DMS53 treated with DMSO at 0.1 percent for 48 hours (cell line): ENCODE results near the gene SPATA3.
"Not testable (repeated sequence)": the region's sequence is repeated elsewhere in the genome, so short reads cannot be mapped to it uniquely, and the experiment has no call there.

ENCODE experiments used
- DNase-seq: peaks from one replicate; lab custom pipeline; 2025; ENCODE audit not compliant: unreplicated experiment; lab: John Stamatoyannopoulos, UW

SPATA3 gene

DNA sequence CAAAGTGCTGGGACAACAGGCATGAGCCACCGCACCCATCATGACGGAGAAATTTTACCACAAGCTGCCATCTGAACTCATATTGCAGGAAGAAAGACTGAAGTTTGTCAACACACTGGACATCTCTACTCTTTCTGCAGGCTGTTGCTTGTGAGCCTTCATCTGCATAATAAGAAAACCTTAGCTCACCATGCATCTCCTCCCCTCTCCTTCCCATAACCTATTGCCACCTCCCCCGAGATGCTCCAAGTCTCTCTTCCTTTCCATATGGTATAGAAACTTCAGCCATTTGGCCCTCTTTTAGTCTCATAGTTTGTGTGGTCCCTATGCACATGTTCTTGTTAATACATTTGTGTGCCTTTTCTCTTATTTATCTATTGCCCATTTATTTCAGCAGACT, 22.3 kb downstream of the SPATA3 start:
- DNase-seq = no peak

DNA sequence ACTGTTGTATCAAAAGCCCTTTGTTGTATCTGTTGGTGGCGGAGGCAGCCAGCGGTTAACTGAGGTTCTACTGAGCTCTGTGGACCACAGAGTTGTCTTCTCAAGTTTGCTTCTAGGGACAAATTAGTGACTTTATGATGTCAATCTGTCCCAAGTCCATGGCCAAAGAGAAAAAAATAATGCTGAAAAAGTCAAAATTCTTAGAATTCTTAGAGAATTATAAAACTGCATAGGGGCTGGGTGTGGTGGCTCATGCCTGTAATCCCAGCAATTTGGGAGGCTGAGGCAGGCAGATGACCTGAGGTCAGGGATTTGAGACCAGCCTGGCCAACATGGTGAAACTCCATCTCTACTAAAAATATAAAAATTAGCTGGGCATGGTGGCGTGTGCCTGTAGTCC, 29.1 kb downstream of the SPATA3 start:
- DNase-seq = not testable (repeated sequence)

DNA sequence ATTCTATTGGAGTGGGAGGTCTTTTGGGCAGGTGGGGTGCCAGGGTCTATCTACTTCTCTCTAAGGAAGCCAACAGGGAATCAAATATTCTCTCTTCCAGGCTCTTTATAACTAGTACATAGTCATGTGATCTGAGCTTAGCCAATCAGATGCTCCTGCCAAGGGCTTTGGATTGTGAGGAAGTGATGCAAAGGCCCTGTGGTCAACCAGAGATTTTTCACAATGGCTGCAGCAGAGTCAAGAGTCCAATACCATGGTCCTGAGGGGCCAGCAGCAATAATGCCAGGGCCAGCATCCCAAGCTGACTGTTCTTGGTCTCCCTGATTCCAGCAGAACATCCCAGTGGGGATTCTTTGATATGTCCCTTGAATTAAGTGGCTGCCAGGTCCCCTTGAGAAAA, 33.0 kb downstream of the SPATA3 start:
- DNase-seq = no peak

DNA sequence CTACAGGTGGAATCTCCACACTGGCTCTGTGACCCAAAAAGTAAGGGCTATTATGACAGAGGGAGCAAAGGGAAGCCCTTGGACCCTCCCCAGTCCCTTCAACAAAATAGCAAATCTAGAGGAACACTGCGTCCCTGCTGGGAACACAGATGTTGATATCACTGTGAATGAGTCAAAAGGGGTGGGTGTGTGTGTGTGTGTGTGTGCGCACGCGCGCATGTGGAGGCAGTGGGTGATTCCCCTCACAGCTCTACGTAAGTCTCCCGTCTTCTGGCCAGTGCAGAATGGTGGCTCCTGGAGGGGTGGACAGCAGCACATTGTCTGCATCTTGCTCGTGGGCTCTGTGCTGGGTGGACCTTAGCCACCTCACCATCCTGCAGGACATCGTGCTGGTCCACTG, 33.6 kb downstream of the SPATA3 start:
- no peak for DNase-seq

DNA sequence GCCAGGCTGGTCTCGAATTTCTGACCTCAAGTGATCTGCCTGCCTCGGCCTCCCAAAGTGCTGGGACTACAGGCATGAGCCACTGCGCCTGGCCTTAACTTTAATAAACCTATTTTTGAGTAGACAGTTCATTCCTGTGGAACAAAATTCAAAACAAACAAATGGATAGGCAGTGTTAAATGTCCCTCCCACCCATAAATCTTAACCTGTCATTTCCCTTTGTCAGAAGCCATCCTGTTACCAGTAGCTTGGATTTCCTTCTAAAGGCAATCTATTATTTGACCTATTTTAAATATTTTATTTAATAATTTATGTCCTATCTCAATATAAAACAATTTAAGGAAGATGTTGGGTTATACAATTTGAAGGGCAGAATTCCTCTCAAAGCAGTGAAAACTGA, 34.8 kb downstream of the SPATA3 start:
- DNase-seq = no peak

DNA sequence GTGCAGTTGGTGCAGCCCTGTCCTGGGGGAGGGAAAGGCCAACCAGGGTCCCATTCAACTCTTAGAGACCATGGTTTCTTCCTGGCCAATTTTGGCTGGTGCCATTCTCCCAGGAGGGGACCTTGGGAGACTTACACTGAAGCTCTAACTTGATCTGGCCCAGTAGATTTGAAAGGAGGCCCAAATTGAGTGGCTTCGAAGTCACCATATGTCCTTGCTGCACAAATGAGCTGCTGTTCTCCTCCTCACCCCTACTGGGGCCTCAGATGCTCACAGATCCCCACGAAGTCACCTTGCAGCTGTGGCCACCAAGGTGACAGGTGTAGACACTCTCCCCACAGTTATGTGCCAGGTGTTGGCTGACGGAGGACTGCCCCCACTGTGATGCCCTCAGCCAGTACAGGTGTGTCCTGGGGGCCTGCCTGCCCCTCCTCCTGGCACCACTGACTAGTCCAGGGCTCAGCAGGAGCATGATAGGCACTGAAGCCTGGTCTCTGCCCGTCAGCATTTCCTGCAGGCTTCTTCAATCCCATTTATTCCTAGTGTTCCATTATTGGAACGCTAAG, 36.7 kb downstream of the SPATA3 start:
- DNase-seq = no peak

DNA sequence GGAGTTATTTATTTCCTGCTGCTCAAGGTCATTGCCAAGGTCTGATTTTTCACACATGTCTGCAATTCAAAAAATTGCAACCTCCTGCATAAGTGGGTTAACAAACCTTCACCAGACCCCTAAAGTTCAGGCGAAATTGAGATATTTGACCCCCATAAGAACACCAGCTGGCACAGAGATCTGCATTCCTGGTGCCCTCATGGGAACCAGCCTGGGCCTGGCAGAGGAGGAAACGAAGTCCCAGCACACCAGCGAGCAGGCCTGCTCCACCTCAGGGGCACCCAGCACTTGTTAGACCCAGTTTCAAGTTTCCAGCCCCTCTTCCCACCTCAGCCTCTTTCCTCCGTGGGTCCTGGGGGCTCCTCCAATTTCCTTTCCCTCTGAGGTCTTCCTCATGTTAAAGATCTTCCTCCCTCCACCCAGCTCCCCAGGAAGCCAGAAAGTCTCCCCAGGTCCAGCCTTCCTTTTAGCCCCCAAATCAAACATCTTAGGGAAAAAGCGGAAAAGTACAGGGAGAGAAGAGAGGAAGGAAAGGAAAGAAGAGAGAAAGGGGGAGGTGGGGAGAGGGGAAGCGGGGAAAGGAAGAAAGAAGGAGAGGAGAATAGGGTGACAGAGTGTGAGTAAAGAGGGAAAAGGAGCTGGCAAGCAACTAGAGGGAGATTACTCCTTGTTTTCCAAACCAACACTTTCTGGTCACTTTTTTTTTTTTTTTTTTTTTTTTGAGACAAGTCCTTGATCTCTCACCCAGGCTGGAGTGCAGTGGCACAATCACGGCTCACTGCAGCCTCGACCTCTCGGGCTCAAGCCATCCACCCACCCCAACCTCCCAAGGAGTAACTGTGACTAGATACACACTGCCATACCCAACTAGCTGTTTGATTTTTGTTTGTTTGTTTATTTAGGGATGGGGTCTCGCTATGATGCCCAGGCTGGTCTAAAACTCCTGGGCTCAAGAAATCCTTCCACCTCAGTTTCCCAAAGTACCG, 37.5 kb downstream of the SPATA3 start:
- no peak for DNase-seq

DNA sequence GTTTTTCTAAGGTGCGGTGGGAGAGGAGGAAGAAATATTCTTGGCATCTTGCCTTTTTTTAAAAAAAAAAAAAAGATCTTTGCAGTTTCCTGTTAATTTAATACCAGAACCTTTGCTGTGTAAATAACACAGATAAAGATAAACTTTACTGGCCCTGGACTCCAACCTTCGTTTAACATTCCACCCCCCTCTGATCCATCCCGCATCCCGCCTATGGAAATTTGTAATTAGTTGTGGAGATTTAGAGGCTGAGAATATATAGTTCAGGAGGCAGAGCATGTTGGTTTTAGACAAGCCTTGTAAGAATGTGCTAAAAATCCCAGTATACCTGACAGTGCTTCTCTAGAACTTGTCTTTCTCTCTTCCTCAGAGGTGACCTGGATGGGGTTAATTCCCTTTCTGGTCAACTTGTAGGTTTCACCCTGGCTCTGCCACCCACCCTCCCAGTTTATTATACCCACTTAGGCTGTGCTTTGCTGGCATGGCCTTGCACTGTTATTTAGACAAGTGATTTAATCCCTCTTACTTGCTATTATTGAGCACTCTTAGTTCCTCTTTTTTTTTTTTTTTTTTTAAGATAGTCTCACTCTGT, 38.5 kb downstream of the SPATA3 start:
- no peak for DNase-seq

DNA sequence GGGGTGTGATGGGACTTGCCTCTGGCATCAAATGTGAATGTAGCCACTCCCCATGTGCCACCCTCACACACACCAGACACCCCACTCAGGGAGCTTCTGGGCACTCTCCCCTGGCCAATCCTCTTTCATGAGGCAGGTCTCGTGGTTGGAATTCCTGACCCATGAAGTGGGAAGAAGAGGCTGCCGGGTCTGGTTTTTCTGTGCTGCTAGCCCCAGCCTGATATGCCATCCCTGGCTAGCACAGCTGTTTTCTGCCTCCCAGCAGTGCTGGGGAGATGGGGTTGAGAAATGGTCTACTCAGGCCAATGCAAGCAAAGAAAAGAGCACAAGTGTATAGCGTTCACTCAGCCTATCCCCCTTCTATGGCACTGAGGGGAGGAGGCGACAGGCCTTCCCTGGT, 40.2 kb downstream of the SPATA3 start:
- DNase-seq = no peak

DNA sequence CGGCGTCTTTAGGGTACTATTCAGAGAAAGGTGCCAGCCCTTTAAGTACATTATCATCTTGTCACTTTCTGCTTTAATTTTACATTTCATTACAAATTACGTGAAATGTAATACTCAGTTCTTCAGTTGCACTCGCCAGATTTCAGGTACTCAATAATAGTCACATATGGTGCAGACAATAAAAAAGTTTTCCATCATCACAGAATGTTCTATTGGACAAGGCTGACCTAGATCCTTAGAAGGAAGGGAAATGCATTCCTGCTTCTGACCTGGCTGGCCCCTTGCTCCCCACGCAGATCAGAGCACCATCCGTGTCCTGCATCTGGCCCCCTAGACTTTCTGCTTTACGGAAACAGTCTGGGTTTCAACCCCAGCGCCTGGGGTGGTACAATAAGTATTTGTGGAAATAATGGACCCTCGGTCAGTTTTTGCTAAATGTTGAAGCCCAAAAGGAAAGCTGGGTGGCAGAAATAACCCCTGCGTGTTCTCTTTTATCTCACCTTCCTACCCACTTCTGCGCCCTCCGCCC, 40.7 kb downstream of the SPATA3 start:
- DNase-seq = no peak

DNA sequence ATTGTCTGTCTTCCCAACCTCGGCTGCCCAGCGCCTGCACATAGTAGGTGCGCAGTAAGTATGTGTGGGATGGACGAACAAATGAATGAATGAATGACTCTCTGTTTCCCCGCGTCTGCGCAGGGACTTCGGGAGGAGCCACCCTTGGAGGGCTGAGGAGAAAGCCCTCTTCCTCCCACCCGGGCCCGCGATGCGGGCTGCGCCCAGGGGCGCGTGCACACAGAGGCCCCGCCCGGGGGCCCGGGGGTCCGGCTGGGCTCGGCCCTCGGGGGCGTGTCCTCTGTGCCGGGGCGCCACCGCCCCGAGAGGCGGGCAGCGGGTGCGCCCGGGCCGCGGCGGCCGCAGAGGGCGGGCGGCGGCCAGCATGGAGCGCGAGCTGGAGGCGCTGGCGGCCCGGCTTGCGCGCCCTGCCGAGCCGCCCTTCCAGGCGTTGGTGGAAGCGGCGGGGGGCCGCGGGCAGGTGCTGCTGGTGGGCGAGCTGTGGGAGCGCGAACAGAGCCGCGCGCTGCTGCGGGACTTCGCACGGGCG, 41.3 kb downstream of the SPATA3 start, which contains the start of gene C2orf72:
Gene C2orf72, plus strand, starts transcription at position 322 of the 529 bp plus-strand sequence. Its CDS starts 43 bp downstream, at position 365.
- DNase-seq = no peak

DNA sequence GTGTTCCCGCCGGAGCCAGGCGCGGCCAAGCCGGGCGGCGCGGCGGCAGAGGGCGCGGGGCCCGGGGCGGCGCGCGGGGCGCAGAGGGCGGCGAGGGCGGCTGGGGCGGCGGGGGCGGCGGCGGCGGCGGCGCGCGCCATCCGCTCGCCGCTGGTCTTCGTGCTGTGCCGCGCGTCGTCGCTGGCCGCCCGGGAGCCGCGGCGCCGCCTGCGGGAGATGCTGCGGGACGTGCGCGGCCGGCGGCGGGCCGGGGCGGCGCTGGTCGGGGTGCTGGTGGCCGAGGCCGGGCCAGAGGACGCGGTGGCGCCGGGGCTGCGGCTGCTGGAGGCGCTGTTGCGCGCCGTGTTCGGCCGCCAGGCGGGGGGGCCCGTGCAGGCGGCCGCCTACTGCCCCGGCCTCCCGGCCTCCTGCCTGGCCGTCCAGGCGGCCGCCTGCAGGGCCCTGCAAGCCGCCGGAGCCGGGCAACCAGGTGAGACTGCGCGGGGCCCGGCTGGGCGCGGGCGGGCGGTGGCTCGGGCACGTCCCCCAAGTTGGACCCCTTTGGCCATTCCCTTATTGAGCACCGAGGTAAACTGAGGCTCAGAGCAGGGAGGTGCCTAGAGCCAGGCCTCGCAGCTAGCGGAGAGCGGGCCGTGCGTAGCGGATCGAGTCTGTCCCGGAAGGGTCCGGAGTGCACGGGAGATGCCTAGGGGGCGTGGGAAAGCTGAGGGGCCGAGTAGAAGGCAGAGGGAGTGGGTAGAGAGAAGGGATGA, 42.0 kb downstream of the SPATA3 start:
- DNase-seq = no peak

DNA sequence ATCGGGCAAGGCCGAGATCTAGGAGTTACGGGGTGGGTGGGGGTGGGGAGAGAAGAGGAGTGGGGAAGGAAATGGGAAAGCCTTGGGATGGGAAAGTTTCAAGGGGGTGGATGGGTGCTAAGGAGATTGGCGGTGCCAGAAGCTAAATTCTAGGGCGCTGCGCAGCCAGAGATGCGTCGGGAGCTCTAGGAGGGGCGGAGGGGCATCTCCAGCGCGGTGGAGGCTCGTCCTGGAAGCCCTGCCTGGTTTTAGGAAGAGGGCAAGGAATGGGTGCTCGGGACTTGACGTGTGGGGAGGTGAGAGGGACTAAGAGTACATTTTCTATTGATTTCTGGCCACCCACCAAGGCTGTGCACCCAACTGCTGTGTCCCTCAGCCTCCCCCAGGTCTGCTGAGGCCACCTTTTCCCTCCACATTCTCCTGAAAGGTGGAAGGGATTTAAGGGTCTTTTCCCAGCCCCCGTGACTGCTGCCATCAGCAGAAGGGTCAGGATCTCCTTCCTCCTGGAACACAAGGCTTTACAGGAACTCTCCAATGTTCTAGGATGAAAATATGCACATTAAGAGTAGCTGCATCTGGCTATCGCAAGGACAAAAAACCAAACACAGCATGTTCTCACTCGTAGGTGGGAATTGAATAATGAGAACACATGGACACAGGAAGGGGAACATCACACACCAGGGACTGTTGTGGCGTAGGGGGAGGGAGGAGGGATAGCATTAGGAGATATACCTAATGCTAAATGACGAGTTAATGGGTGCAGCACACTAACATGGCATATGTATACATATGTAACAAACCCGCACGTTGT, 42.8 kb downstream of the SPATA3 start:
- DNase-seq = no peak

DNA sequence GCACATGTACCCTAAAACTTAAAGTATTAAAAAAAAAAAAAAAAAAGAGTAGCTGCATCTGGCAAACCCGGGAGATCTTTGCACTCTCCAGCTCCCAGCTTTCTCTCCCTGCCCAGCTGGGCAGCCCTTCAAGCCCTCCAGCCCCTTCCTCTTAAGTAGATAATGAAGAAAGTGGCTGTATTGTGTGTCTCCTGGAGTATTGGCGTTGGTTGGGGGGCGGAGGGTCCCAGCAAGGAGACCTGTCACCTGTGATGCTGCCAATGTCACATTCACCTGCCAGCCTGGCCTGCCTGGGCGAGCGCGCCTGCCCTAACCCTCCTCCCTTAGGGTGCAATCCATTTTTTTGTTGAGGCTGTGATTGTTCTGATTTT, 43.4 kb downstream of the SPATA3 start:
- DNase-seq = no peak

DNA sequence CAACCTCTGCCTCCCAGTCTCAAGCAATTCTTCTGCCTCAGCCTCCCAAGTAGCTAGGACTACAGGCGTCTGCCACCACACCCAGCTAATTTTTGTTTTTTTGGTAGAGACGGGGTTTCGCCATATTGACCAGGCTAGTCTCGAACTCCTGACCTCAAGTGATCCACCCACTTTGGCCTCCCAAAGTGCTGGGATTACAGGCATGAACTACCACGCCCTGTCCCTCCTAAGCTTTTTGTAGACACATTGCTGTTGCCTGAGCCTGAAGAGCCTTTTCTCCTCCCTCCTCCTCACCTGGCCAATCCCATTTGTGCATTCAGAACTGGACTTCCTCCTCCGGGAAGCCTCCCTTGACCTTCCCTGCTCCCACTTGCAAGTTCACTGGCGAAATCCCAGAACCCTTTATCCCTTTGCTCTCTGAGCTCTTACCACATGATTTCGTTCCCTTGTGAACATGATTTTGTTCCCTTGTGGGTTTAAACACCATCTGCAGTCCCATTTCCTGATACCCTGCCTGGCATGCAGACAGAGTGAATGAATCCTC, 44.0 kb downstream of the SPATA3 start:
- no peak for DNase-seq

DNA sequence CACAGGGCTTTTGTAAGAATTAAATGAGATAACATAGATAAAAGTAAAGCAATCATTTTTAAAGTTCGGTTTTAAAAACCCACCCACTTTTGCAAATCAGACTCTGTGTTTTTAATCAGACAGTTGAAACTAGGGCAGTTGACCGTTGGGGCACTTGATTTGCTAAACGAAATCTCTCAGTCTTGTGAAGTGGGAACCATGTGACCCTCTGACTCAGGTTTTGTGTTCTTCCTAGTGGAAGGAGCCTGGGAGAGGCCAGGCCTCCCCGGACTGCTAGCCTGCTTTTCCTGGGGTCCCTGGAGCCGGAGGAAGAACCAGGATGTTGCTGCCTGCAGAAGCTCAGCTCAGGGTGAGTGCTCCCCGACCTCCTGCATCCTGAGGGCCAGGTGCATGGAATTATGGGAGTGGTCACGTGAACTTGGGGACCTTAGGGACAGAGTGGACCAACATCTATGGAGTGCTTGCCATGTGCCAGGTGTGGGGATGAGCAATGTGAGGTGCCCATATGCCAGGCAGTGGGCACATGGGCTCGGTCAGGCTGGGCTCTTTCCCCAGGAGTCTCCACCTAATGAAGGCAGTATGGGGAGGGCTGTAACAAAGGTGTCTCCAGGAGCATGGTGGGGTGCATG, 45.3 kb downstream of the SPATA3 start:
- no peak for DNase-seq

DNA sequence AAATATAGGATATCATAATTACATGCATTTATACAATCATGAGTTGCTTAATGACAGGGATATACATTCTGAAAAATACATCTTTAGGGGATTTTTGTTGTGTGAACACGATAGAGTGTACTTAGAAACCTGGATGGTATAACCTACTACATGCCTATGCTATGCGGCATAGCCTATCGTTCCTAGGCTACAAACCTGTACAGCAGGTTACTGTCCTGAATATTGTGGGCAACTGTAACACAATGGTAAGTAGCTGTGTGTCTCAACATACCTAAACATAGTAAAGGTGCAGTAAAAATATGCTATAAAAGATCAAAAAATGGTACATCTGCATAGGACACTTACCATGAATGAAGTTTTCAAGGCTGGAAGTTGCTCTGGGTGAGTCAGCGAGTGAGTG, 47.9 kb downstream of the SPATA3 start:
- DNase-seq = no peak

DNA sequence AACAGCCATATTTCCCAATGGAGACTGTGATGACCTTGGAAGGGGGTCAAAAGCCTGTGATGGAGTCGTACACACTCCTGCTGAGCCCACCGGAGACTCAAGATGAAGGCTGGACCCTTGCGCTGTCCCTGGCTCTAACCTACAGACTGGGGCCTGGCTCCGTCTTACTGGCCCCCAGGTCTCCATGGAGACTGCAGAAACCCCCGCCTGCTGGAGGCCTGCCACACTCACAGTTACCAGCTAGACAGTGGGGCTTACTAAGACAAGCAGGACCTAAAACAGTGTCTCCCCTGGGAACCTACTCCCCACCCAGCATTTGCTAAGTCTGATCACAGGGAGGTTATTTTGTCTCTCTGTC, 51.0 kb downstream of the SPATA3 start:
- DNase-seq = no peak

DNA sequence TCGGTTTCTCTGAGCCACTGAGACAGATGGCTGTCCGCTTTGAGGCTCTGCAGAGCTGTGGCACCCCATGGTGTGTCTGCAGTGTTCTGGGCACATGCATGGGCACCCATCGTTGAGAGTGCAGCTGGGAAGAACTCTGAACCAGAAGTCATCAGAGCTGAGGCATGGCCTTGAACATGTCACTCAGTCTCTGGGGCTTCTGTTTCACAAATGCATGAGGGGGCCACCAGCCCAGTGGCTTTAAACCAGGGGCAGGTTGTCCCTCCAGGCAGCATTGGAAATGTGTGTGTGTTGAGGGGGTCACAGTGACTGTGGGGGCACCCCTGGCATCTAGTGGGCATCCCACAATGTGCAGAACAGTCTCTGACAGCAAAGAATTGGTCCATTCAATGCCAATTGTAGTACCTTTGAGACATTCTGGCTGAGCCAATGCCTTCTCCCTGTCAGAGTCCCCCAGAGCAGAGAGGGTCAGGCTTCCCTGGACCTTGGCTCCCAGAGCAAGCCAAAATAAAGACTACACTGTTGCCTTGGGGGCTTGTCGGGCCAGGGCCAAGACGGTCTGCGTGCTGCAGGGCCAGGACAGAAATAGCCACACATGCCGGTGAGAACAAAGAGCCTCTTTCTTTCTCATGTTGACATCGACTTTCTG, 51.5 kb downstream of the SPATA3 start:
- DNase-seq = no peak
